ENCODE data around the gene ARRB1. TPM values are rescaled to one million over a fixed set of nuclear protein-coding genes. Genes with fewer than 3 reads are reported as not detected.

Gene ARRB1
- total and polyA plus RNA-seq, 9 of the 15 experiments (the other 6 are each of a cell fraction or from before 2014, with no cell fraction given), result 6.6 to 45.4 (median 28.5) TPM

DNA sequence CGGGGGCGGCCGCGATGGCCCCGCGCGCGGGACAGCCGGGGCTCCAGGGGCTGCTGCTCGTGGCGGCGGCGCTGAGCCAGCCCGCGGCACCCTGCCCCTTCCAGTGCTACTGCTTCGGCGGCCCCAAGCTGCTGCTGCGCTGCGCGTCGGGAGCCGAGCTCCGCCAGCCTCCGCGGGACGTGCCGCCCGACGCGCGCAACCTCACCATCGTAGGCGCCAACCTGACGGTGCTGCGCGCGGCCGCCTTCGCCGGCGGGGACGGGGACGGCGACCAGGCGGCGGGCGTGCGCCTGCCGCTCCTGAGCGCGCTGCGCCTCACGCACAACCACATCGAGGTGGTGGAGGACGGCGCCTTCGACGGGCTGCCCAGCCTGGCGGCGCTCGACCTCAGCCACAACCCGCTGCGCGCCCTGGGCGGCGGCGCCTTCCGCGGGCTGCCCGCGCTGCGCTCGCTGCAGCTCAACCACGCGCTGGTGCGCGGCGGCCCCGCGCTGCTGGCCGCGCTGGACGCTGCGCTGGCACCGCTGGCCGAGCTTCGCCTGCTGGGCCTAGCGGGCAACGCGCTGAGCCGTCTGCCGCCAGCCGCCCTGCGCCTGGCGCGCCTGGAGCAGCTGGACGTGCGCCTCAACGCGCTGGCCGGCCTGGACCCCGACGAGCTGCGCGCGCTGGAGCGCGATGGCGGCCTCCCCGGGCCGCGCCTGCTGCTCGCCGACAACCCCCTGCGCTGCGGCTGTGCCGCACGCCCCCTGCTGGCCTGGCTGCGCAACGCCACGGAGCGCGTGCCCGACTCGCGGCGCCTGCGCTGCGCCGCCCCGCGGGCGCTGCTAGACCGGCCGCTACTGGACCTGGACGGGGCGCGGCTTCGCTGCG is 110.2 kb downstream of the ARRB1 start (continued):
- TF ChIP-seq, protein P1, sequence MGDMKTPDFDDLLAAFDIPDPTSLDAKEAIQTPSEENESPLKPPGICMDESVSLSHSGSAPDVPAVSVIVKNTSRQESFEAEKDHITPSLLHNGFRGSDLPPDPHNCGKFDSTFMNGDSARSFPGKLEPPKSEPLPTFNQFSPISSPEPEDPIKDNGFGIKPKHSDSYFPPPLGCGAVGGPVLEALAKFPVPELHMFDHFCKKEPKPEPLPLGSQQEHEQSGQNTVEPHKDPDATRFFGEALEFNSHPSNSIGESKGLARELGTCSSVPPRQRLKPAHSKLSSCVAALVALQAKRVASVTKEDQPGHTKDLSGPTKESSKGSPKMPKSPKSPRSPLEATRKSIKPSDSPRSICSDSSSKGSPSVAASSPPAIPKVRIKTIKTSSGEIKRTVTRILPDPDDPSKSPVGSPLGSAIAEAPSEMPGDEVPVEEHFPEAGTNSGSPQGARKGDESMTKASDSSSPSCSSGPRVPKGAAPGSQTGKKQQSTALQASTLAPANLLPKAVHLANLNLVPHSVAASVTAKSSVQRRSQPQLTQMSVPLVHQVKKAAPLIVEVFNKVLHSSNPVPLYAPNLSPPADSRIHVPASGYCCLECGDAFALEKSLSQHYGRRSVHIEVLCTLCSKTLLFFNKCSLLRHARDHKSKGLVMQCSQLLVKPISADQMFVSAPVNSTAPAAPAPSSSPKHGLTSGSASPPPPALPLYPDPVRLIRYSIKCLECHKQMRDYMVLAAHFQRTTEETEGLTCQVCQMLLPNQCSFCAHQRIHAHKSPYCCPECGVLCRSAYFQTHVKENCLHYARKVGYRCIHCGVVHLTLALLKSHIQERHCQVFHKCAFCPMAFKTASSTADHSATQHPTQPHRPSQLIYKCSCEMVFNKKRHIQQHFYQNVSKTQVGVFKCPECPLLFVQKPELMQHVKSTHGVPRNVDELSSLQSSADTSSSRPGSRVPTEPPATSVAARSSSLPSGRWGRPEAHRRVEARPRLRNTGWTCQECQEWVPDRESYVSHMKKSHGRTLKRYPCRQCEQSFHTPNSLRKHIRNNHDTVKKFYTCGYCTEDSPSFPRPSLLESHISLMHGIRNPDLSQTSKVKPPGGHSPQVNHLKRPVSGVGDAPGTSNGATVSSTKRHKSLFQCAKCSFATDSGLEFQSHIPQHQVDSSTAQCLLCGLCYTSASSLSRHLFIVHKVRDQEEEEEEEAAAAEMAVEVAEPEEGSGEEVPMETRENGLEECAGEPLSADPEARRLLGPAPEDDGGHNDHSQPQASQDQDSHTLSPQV (IDR thresholded peaks at IDR 0.05), result peak; percentile 79
- TF ChIP-seq CREM (IDR thresholded peaks at IDR 0.05; ENCODE audit: low read depth) (peak; percentile 82), JUN (IDR thresholded peaks at IDR 0.05; ENCODE audit: borderline replicate concordance, low read depth, low read length) (peak; percentile 53; the same call in 1 of the 2 replicates), JUN (CRISPR knock-in tag; IDR thresholded peaks at IDR 0.05; ENCODE audit: borderline replicate concordance) (peak; percentile 88; the same call in 1 of the 2 replicates), PCBP1 (IDR thresholded peaks at IDR 0.05; ENCODE audit: low read depth, low read length, poor library complexity, severe bottlenecking) (peak; percentile 28), POU5F1 (IDR thresholded peaks at IDR 0.05; ENCODE audit: borderline replicate concordance, low read depth, low read length, partially characterized antibody) (peak; percentile 49), ERF (CRISPR knock-in tag; IDR thresholded peaks at IDR 0.05) (peak; percentile 91; the same call in 1 of the 2 replicates), GABPB1 (CRISPR knock-in tag; IDR thresholded peaks at IDR 0.05) (0 out of 2 replicates have a peak, but pooled peaks have one; percentile 25), FOXM1 (IDR thresholded peaks at IDR 0.05; ENCODE audit: low read depth) (no peak), FOXM1 (CRISPR knock-in tag; IDR thresholded peaks at IDR 0.05; ENCODE audit: low read depth) (peak; percentile 89), NONO (IDR thresholded peaks at IDR 0.05; ENCODE audit: low read depth in 2 of 2, low read length in 1 of 2) (peak in 1 of 2 experiments; percentile 82; a peak in 1 of 4 replicates), NFIC (IDR thresholded peaks at IDR 0.05) (no peak), NFE2 (IDR thresholded peaks at IDR 0.05; ENCODE audit: low read depth) (no peak), CBX1 (IDR thresholded peaks at IDR 0.05; ENCODE audit: low read depth) (0 out of 2 replicates have a peak, but pooled peaks have one; percentile 44), RAD21 (CRISPR knock-in tag; conservative IDR thresholded peaks at IDR 0.05 in 1 of 2, IDR thresholded peaks at IDR 0.05 in 1 of 2) (peak; percentile 76 to 91), ZNF24 (IDR thresholded peaks at IDR 0.05) (0 out of 2 replicates have a peak, but pooled peaks have one; percentile 69), HOXB6 (CRISPR knock-in tag; IDR thresholded peaks at IDR 0.05; ENCODE audit: borderline replicate concordance) (no peak)
- TF ChIP-seq, protein P2, sequence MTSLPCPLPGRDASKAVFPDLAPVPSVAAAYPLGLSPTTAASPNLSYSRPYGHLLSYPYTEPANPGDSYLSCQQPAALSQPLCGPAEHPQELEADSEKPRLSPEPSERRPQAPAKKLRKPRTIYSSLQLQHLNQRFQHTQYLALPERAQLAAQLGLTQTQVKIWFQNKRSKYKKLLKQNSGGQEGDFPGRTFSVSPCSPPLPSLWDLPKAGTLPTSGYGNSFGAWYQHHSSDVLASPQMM (CRISPR knock-in tag; IDR thresholded peaks at IDR 0.05), result no peak
- TF ChIP-seq, protein P3, sequence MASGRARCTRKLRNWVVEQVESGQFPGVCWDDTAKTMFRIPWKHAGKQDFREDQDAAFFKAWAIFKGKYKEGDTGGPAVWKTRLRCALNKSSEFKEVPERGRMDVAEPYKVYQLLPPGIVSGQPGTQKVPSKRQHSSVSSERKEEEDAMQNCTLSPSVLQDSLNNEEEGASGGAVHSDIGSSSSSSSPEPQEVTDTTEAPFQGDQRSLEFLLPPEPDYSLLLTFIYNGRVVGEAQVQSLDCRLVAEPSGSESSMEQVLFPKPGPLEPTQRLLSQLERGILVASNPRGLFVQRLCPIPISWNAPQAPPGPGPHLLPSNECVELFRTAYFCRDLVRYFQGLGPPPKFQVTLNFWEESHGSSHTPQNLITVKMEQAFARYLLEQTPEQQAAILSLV (tag; IDR thresholded peaks at IDR 0.05), result no peak
- TF ChIP-seq, protein P4, sequence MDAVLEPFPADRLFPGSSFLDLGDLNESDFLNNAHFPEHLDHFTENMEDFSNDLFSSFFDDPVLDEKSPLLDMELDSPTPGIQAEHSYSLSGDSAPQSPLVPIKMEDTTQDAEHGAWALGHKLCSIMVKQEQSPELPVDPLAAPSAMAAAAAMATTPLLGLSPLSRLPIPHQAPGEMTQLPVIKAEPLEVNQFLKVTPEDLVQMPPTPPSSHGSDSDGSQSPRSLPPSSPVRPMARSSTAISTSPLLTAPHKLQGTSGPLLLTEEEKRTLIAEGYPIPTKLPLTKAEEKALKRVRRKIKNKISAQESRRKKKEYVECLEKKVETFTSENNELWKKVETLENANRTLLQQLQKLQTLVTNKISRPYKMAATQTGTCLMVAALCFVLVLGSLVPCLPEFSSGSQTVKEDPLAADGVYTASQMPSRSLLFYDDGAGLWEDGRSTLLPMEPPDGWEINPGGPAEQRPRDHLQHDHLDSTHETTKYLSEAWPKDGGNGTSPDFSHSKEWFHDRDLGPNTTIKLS (IDR thresholded peaks at IDR 0.05; ENCODE audit: borderline replicate concordance, low read depth), result peak; percentile 72; the same call in 1 of the 2 replicates
